Stimulated activated CD8-positive, alpha-beta memory T cell treated with anti-CD3 and anti-CD28 coated beads, Interleukin-2, amount 100 ng/mL, for 1 hour (primary cell): ENCODE measurements around the gene PGF.
A peak's percentile ranks its signal among the peaks of the same experiment; 100 is the strongest.

Experiments used
- DNase-seq, 2 donors: peaks; one replicate each; pipeline ENCODE4 v3.0.0-alpha.2; 2020; ENCODE audit warnings: low read depth in 2 of 2

Gene PGF

GRCh38 chr14:74919421-74920165 lies 35.8 kb downstream of the PGF start:
- no peak for DNase-seq

GRCh38 chr14:74918380-74918779 lies 37.0 kb downstream of the PGF start:
- DNase-seq = no peak

GRCh38 chr14:74917646-74918081 lies 37.7 kb downstream of the PGF start:
- DNase-seq = no peak

- no peak for DNase-seq
These were observed 38.2 kb downstream of the PGF start for GRCh38 chr14:74917178-74917543.

- no peak for DNase-seq
These were observed 39.6 kb downstream of the PGF start for GRCh38 chr14:74915826-74916225.

GRCh38 chr14:74915426-74915825 lies 40.0 kb downstream of the PGF start:
- no peak for DNase-seq

GRCh38 chr14:74913986-74914573 lies 41.3 kb downstream of the PGF start:
- DNase-seq = no peak

GRCh38 chr14:74913393-74913910 lies 41.9 kb downstream of the PGF start:
- no peak for DNase-seq

GRCh38 chr14:74912801-74913200 lies 42.6 kb downstream of the PGF start:
- DNase-seq = no peak

GRCh38 chr14:74912111-74912510 lies 43.3 kb downstream of the PGF start:
- no peak for DNase-seq

GRCh38 chr14:74911704-74912103 lies 43.7 kb downstream of the PGF start:
- DNase-seq = no peak

- DNase-seq = no peak
These were observed 44.2 kb downstream of the PGF start for GRCh38 chr14:74911221-74911620.

- no peak for DNase-seq
These were observed 44.8 kb downstream of the PGF start for GRCh38 chr14:74910556-74910955.

- no peak for DNase-seq
These were observed 45.5 kb downstream of the PGF start for GRCh38 chr14:74909911-74910310.

GRCh38 chr14:74909501-74909900 lies 45.9 kb downstream of the PGF start:
- DNase-seq = no peak

- DNase-seq = no peak
These were observed 46.5 kb downstream of the PGF start for GRCh38 chr14:74908861-74909341.

- no peak for DNase-seq
These were observed 47.7 kb downstream of the PGF start for GRCh38 chr14:74907744-74908143.

GRCh38 chr14:74906925-74907521 lies 48.4 kb downstream of the PGF start:
- DNase-seq = no peak

GRCh38 chr14:74905595-74906142 lies 49.7 kb downstream of the PGF start:
- peak; percentile 57 to 70 for DNase-seq

- no peak for DNase-seq
These were observed 50.5 kb downstream of the PGF start for GRCh38 chr14:74904635-74905503.

- DNase-seq = no peak
These were observed 52.3 kb downstream of the PGF start for GRCh38 chr14:74902941-74903705.
